Putamen (tissue), 1 donor: Measurements from ENCODE around the gene SCN3A.

Experiments
- DNase-seq: peaks from one replicate; pipeline ENCODE4 v3.0.0-alpha.2; 2016; ENCODE audit warnings: low spot score

SCN3A gene

GRCh38 chr2:165191096-165191728 lies 12.6 kb downstream of the SCN3A start:
- no peak for DNase-seq

- no peak for DNase-seq
Measured at GRCh38 chr2:165185633-165186032, 18.2 kb downstream of the SCN3A start.

- DNase-seq: no peak
Measured at GRCh38 chr2:165182029-165182428, 21.8 kb downstream of the SCN3A start.

- no peak for DNase-seq
Measured at GRCh38 chr2:165176780-165177179, 27.1 kb downstream of the SCN3A start.

- DNase-seq: no peak
Measured at GRCh38 chr2:165173215-165173614, 30.6 kb downstream of the SCN3A start.

- no peak for DNase-seq
Measured at GRCh38 chr2:165164201-165164600, 39.6 kb downstream of the SCN3A start.

- DNase-seq: no peak
Measured at GRCh38 chr2:165163761-165164160, 40.1 kb downstream of the SCN3A start.

GRCh38 chr2:165162466-165162865 lies 41.4 kb downstream of the SCN3A start:
- DNase-seq: no peak

- DNase-seq: no peak
Measured at GRCh38 chr2:165161510-165161909, 42.3 kb downstream of the SCN3A start.

- DNase-seq: no peak
Measured at GRCh38 chr2:165157160-165157559, 46.7 kb downstream of the SCN3A start.

- DNase-seq: no peak
Measured at GRCh38 chr2:165155152-165155551, 48.7 kb downstream of the SCN3A start.

GRCh38 chr2:165149439-165149838 lies 54.4 kb downstream of the SCN3A start:
- DNase-seq: no peak

- no peak for DNase-seq
Measured at GRCh38 chr2:165147186-165148045, 56.4 kb downstream of the SCN3A start.

GRCh38 chr2:165144315-165144714 lies 59.5 kb downstream of the SCN3A start:
- no peak for DNase-seq

GRCh38 chr2:165141601-165142354 lies 62.1 kb downstream of the SCN3A start:
- no peak for DNase-seq

- DNase-seq: no peak
Measured at GRCh38 chr2:165126244-165126643, 77.6 kb downstream of the SCN3A start.

- no peak for DNase-seq
Measured at GRCh38 chr2:165122521-165122920, 81.3 kb downstream of the SCN3A start.

GRCh38 chr2:165120740-165121467 lies 82.9 kb downstream of the SCN3A start:
- no peak for DNase-seq

- DNase-seq: no peak
Measured at GRCh38 chr2:165115258-165115657, 88.6 kb downstream of the SCN3A start.

- peak; percentile 74 for DNase-seq
Measured at GRCh38 chr2:165114346-165114939, 89.4 kb downstream of the SCN3A start.

- DNase-seq: no peak
Measured at GRCh38 chr2:165113414-165113813, 90.4 kb downstream of the SCN3A start.

- no peak for DNase-seq
Measured at GRCh38 chr2:165112789-165113188, 91.1 kb downstream of the SCN3A start.
